OCI-M2 (cell line): ENCODE measurements around the gene IRF4.

Source experiments
- DNase-seq: peaks from one replicate; lab custom pipeline; 2025; ENCODE audit not compliant: unreplicated experiment; lab: John Stamatoyannopoulos, UW

IRF4 gene

DNA sequence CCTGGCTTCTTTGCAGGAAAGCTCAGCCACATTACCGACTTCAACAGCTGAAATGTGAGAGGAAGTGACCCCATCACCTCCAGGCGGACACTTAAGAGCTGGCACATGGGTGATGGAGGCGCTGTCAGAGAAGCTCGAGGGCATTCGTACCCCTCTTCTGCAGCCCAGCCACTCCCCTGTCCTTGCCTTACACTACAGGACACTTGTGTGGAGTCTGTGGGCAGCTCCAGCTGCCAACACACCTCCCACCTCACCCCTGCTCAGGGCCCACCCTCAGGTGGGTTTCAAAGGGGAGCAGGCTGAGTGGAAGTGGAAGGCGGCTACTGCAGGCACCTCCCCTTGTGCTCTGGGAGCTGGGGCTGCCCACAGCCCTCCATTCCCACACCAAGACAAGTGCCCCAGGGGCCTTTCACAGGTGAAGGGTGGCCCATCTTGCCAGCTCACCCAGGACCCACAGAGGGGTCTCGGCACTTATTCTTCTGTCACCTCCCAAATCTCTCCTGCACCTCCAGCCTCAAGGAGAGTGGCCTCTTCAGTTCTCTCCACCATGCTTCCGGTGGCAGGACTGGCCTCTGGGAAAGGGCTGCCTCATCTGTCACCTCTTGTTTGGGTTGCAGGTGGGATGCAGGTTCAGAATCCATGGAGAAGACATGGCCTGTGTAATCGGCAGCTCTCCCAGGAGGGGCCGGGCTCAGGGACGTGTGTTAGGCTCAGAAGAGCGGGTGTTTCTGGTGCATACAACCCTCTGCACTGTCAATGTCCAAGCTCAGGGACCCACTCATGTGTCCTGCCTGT is 49.8 kb downstream of the IRF4 start:
- no peak for DNase-seq

DNA sequence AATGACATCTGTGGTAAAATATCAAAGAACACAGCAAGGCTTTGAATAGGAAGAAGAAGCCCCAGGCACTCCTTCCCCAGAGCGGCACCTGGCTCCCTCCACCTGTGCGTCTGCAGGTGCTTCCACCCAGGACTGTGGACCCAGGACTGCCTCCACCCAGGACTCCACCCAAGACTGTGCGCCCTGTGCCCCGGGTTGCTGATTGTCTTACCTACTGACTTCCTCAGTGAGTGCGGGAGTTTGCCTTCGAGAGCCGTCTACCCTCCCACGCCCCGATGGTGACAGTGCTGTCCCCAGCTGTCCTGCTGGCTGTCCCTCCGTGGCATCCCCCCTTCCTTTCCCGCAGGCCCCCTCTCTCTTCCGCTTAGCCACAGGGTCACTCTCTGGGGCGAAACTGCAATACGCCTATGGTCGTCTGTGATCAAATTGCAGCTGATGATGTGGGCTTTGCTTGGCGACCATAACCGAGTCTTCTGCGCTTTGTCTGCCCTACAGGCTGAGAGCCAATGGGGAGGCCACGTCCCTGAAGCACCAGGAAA is 52.1 kb downstream of the IRF4 start:
- DNase-seq, result no peak

DNA sequence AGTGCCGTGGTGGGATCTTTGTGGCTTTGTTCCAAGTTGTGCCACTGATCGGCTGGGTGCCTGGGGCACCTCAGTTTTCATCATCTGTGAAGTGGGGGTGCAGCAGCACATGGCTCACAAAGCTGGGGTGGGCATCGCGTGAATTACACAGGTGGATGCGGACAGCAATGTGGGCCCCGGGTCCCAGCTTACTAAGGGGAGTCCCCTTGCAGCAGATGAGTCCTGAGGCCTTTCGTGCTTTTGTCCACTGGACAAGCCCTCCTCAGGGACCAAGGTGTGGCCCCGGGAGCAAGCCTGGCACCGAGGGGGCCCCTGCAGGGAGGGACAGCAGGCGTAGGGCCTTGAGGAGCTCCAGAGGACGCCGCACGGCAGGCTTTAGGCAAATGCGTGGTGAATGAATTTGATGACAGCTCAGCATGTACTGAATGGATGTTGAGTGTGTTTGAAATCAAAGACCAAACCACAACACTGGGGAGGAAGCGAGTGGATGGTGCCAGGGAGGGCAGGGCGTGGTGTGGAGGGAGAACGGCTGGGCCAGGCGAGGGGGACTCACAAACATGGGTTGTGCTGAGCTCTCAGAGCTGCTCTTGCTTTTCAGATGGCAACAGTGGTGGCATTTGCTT is 53.2 kb downstream of the IRF4 start:
- no peak for DNase-seq

DNA sequence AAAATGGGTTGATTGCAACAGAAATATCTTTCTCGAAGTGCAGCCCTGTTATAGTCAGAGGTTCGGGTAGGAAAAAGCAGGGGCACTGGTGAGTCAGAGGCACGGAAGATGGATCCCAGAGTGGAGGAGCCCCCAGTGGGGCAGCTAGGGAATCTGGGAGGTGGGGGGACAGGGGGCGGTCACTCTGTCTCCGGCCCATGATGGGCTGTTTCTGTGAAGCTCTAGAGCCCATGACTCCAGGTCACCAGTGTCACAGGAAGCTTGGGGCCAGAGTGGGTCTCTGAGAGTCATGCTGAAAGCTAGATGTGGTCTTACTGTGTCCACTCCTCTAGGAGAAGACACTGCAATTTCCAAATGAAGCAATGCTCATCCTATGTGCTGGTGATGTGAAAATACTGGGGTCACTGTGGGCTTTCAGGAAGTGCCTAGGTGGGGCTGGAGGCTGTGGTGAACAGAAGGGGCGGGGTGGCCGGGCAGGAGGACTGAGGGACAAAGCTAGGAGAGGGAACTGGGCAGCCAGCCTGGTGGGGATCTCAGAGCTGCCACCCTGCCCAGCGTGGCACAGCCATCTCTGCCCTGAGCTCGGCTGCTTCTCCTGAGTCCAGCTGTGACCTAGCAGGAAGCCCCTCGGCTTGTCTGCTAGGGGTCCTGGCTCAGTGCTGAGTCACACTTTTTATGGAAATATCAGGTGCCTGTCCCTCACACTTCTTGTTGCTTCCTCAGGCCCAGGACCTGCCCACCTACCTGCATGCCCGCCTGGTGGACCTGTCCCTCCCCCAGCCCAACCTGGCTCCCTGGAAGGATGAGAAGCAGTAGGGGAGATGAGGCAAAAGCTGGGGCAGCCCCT is 54.2 kb downstream of the IRF4 start:
- DNase-seq, result no peak

DNA sequence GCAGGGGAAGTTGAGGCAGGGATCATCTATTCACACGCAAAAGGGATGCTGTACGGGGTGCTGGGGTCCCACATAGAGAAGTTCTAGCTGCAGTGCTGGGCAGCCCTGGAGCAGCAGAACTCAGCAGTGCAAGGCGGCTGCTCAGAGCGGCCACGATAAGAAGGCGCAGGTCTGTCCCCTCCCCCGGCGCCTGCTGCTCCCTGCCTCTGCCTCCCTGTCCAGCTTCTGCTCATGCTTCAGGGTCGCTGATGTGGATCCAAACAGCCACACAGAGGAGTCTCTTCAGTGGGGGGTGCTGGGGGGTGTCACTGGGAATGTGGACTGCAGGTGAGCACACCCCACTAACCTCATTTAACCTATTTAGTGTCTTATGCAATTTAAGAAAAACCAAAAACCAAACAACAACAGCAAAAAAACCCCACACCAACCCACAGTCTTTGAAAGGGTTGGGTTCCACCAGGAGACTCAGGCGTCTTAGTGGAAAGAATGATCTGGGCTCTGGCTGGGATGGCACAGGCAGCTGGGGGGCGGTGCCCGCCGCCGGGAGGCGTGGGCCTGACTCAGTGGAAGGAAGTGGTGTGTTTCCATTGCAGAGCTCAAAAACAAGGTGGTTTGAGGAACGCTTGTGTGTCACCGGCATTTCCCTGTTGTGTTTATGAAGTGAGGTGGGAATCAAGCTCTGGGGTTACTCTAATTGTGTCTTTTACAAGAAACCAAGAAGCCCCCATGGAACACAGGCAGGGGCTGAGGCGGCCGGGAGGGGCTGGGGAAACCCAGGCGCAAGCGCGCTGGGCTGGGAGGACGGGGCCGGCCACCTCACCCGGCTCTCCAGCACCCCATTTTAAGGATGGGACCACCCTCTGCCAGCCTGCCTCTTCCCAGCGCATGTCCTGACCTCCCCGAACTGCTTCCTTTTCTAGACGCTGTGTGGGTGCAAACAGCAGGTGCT is 55.1 kb downstream of the IRF4 start:
- no peak for DNase-seq

DNA sequence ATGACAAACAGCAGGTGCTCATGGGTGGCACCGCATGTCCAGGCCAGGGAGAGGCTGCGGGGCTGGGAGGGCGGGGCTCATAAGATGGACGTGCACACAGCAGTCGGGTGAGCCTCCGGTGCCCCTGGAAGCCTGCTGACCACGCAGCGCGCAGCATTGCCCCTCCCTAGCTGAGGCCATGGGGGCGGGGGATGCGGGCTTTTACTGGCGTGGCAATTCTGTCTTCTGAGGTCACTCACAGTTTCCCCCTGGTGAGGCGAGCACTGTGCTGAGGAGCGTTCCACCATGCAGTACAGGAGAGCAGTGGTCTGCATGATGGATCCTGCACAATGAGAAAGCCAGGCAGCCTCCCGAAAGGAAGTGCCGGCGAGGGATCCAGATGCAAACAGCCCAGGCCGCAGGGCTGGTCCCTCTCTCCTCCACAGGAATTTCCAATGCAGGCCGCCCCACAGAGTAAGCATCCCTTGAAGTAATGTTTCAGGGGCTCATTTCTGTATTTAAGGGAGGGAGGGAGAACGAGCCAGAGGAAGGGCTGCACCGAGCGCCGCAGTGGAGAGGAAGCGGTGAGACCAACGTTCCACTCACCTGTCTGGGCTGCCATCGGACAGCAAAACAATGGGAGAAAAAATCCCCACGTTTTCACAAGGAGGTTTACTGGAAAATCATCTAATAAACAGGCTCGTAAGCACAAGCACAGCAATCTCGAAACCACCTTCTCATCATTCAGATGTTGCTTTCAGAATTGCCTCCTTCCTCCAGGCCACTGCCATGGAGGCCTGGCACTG is 56.0 kb downstream of the IRF4 start:
- DNase-seq, result no peak

DNA sequence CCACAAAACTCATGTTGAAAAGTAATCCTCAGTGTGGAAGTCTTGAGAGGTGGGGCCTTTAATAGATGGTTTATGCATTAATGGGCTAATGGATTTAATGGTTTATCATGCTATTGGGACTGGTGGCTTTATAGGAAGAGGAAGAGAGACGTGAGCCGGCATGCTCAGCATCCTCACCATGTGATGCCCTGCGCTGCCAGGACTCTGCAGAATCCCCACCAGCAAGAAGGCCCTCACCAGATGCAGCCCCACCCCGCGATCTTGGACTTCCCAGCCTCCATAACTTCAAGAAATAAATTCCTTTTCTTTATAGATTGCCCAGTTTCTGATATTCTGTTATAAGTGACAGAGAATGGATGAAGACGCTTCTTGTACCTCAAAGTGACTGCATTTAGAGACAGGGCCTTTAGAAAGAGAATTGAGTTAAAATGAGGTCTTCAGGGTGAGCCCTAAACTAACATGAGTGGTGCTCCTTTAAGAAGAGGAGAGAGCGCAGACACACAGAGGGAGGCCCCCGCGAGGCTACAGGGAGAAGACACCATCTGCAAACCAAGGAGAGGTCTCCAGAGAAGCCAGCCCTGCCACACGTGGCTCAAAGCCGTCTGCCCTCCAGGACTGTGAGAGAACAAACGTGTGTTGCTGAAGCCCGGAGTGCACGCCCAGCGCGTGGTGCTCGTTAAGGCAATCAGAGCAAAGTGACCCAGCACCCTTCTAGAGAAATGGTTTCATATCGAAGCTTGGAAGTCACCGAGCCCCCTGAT is 56.9 kb downstream of the IRF4 start:
- DNase-seq, result no peak

DNA sequence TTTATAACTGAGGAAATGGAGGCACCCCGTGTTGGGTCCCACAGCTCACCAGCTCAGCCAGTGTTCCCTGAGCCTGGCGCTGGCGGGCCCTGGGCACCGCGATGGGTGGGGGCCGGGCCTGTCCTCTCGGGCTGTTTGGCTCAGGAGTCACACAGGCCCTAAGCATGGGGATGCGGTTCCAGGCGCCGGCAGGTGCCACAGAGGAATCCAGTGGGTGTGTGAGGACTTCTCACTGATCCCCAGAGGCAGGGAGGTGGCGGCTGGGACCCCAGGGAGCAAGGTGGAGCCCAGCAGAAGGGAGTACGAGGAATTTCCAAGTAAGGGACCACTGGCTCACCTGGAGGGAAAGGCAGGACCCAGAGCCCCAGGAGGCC is 57.5 kb downstream of the IRF4 start:
- no peak for DNase-seq

DNA sequence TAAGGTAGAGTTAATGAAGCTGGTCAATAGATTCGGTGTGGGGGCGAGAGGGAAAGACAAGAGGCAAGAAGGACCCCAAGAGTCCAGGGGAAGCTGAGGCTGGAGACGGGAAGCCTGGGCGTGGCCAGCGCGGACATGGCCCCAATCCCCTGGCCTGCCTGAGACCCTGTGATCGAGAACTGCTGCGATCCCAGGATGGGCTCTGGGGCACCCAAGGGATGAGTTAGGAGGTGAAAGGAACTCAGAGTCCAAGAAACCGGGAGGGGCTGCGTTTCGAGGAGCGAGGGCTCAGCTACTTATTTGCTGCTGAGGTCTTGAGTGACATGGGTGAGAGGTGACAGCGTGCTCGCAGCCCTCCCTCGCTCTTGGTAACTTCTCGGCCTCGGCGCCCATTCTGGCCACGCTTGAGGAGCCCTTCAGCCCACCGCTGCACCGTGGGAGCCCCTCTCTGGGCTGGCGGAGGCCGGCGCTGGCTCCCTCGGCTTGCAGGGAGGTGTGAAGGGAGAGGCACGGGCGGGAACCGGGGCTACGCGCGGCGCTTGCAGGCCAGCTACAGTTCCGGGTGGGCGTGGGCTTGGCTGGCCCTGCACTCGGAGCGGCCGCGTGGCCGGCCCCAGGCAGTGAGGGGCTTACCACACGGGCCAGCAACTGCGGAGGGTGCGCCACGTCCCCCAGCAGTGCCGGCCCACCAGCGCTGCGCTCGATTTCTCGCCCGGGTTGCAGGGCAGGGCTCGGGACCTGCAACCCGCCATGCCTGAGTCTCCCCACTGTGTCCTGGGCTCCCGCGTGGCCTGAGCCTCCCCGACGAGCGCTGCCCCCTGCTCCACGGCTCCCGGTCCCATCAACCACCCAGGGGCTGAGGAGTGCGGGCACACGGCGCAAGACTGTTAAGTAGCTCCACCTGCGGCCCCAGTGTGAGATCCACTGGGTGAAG is 58.2 kb downstream of the IRF4 start:
- DNase-seq, result no peak

DNA sequence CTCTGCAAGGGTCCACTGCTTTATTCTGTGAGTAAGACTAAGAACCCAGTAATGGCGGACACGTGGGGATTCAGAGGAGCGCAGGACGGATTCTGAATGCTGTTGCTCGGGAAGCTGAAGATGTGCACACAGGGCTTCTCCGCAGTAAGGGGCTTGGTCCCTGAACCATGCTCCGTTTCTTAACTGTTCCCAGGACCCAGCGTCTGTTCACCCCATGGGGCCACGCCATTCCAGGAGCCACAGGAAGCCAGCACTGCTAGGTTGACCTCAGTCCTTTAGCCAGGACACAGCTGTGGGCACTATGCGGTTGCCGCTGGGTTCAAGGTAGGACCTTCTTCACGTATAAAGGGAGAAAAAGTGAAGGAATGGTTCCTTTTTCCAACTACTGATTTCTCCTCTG is 59.8 kb downstream of the IRF4 start:
- DNase-seq, result no peak

DNA sequence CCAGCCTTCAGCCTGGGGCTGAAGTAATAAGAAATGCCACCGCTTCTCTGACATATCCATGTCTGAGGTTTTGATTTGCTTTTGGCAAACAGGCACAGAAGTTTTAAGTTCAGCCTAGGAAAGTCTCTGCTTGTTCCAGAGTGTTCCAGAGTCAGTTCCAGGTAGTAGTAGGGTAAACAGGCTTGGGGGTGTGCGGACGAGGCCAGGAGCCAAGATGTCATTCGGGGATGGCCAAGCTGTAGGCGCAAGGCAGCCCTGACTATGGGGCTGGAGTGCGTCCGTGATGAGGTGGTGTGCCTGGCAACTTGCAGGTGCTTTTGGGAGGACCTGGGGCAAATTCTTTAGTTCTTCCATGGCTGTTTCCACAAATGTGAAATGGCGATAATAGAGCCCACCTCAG is 60.3 kb downstream of the IRF4 start:
- no peak for DNase-seq

DNA sequence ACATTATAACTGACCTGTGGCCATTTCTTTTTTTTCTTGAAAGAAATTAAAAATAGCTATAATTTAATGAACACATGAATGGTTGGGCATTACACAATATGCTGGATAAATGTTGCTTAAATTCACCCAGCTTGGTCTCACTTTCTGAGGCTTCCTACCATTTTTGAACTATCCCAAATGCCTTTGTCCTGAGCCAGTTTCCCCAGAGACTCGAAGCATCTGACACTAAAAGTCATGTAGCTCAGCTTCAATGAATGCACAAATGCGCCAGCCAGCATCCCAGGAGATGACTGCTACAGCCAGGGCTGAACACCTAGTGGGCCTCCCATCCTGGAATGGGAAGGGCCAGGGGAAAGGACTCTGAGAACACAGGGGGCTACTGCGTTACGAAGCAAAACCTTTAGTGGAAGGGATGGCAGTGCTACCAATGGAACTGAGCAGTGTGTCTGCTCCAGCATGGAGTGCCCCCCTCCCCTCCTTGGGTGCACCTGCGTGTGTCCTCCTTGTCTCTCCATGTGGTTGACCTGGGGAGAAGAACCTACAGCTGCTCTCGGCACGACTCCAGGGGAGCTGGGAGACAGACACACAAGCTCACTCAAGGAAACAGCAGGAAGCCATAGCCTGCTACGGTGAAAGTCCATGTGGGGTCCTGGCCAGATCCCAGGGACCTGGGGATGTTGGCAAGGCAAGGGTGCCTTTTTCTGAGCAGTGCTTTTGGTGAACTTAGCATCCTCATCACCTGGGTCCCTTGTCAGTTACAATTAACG is 60.9 kb downstream of the IRF4 start:
- DNase-seq, result no peak

DNA sequence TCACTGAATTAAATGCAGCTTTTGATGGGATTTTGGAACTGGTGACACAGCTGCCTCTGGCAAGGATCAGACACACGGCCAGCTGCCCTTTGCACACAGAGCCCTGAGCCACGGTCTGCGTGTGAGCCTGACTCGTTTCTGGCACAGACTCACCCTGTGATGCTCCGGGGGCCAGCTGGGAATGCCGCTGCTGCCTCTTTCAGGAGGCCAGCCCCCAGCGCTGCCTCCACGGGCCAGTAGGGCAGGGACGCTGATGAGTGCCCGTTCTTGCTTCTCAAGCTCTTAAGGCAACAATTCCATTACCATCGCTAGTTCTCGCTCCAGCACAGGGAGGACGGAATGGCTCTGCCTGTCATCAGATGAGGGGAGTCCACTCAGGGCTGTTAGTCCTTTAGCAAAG is 61.6 kb downstream of the IRF4 start:
- DNase-seq, result no peak

DNA sequence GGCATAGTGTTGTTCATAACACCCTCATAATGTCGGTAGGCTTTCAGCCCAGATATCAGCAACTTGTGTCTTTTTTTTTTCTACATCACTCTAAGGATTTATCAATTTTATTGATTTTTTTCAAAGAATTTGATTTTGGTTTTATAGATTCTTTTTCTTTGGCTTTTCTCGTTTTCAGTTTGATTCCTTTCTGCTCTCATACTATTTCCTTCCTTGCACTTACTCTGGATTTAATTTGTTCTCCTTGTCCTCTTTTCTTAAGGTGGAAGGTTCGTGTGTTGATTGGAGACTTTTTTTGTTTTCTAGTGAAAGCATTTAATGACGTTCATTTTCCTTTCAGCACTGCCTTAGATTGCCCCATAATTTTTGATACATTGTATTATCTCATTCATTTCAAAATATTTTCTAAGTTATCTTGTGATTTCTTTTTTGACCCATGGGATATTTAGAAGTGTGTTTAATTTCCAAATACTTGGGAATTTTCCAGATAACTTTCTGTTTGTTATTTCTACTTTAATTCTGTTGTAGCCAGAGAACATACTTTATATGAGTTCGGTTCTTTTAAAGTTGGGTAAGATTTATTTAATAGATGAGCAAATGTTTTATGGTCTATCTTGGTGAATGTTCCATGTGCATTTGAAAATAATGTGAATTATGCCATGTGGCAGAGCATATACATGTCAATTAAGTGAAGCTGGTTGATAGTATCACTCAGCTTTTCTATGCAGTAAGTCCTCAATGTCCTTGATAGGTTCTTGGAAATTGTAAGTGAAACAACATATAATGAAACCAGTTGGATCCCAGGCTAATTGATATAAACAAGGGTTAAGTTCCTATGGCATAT is 62.8 kb downstream of the IRF4 start:
- DNase-seq, result no peak

DNA sequence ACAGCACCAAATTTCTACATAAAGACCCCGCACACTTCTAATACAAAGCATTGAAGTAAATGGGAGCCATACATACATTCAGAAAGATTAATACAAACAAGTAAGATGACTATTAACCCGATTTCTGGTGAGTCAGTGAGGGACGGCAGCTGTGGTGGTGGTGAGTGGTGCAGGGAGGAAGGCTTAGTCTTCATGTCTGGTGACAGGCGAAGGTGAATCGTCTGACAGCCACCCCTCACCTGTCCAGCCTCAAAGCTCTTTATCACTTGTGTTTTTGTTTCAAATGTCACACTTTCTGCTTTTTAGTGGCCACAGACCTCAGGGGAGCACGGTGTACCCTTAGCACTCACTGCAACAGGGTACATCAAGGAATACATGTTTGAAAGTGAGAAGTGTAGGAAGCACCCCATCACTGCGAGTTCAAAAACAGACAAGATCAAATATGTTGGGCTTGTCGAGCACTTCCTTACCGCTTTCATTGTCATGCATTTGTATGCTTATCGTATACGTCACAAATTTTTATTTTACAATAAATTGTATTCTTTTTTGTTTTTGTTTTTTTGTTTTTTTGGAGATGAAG is 63.5 kb downstream of the IRF4 start:
- DNase-seq, result no peak

DNA sequence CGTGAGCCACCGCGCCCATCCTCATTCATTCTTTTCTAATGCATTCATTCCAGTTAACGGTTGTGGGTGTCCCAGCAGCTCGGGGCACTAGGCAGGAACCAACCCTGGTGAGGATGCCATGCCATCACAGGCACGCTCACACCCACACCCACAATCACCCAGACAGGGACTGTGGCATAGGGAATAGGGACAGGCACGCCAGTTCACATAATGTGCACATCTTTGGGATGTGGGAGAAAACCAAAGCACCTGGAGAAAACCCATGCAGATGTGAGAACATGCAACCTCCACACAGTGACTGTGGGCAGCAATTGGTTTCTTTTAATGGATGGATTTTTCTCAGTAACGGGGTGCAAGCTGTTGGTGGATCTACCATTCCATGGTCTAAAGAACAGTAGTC is 64.3 kb downstream of the IRF4 start:
- no peak for DNase-seq
